GM12878 (cell line): Measurements from ENCODE around the gene NLGN1.

Source experiments
- ATF2 ChIP-seq: IDR thresholded peaks from 2 replicates; pipeline ENCODE4 v1.6.1; 2012; ENCODE audit warnings: low read length, inconsistent platforms
- FOS ChIP-seq: IDR thresholded peaks from 3 replicates; pipeline ENCODE4 v1.6.1; 2011; ENCODE audit warnings: borderline replicate concordance; ENCODE audit not compliant: insufficient read length; ENCODE audit errors: extremely low read depth
- POLR2AphosphoS2 ChIP-seq: IDR thresholded peaks from 2 replicates; pipeline ENCODE4 v1.6.1; 2011; ENCODE audit warnings: low read depth, mild to moderate bottlenecking, low read length, improper control_type of control experiment, moderate library complexity
- TF ChIP-seq, protein P1 (sequence below): IDR thresholded peaks from 2 replicates; pipeline ENCODE4 v1.6.1; 2012; ENCODE audit warnings: low read depth, low read length, improper control_type of control experiment
- TF ChIP-seq, protein P2 (sequence below), 3 experiments: IDR thresholded peaks in 2 of 3; conservative IDR thresholded peaks in 1 of 3; 2 replicates each; pipeline ENCODE4 v1.5.1; 2011; ENCODE audit warnings: low read depth in 3 of 3, low read length in 3 of 3, mild to moderate bottlenecking in 3 of 3, control low read depth in 2 of 3, moderate library complexity in 2 of 3, inconsistent platforms in 1 of 3, mixed read lengths in 1 of 3; ENCODE audit not compliant: control insufficient read depth in 2 of 3, insufficient read depth in 1 of 3; ENCODE audit errors: extremely low read depth in 1 of 3

GRCh38 chr3:174072675-174073074, 675.1 kb downstream of the NLGN1 start:
- TF ChIP-seq, protein P1, sequence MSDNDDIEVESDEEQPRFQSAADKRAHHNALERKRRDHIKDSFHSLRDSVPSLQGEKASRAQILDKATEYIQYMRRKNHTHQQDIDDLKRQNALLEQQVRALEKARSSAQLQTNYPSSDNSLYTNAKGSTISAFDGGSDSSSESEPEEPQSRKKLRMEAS: no peak
- TF ChIP-seq FOS: no peak
- TF ChIP-seq, protein P2, sequence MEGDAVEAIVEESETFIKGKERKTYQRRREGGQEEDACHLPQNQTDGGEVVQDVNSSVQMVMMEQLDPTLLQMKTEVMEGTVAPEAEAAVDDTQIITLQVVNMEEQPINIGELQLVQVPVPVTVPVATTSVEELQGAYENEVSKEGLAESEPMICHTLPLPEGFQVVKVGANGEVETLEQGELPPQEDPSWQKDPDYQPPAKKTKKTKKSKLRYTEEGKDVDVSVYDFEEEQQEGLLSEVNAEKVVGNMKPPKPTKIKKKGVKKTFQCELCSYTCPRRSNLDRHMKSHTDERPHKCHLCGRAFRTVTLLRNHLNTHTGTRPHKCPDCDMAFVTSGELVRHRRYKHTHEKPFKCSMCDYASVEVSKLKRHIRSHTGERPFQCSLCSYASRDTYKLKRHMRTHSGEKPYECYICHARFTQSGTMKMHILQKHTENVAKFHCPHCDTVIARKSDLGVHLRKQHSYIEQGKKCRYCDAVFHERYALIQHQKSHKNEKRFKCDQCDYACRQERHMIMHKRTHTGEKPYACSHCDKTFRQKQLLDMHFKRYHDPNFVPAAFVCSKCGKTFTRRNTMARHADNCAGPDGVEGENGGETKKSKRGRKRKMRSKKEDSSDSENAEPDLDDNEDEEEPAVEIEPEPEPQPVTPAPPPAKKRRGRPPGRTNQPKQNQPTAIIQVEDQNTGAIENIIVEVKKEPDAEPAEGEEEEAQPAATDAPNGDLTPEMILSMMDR (IDR thresholded peaks at IDR 0.05 in 2 of 3, conservative IDR thresholded peaks at IDR 0.05 in 1 of 3; ENCODE audit: control insufficient read depth in 2 of 3, extremely low read depth in 1 of 3, insufficient read depth in 1 of 3, low read depth in 3 of 3, low read length in 3 of 3): no peak
- TF ChIP-seq ATF2: no peak
- no peak for TF ChIP-seq POLR2AphosphoS2
